Ishikawa (cell line): ENCODE measurements around the gene BTRC.

Experiments used
- CEBPB ChIP-seq: IDR thresholded peaks from 2 replicates; pipeline ENCODE4 v1.6.1; 2012
- EP300 ChIP-seq: IDR thresholded peaks from 2 replicates; pipeline ENCODE4 v1.6.1; 2012; ENCODE audit warnings: borderline replicate concordance
- MAX ChIP-seq: IDR thresholded peaks from 2 replicates; pipeline ENCODE4 v1.6.1; 2012
- RAD21 ChIP-seq: IDR thresholded peaks from 2 replicates; pipeline ENCODE4 v1.6.1; 2012; ENCODE audit warnings: low read depth
- TAF1 ChIP-seq: IDR thresholded peaks from 2 replicates; pipeline ENCODE4 v1.6.1; 2012; ENCODE audit warnings: low read depth, mild to moderate bottlenecking
- TCF12 ChIP-seq: IDR thresholded peaks from 2 replicates; pipeline ENCODE4 v1.6.1; 2012; ENCODE audit warnings: low read depth
- TEAD4 ChIP-seq: IDR thresholded peaks from 2 replicates; pipeline ENCODE4 v1.6.1; 2012
- ZBTB7A ChIP-seq: IDR thresholded peaks from 2 replicates; pipeline ENCODE4 v1.6.1; 2012; ENCODE audit warnings: low read depth
- TF ChIP-seq, protein P1 (sequence below): IDR thresholded peaks from 2 replicates; pipeline ENCODE4 v1.6.1; 2012; ENCODE audit warnings: low read depth, mild to moderate bottlenecking

- TF ChIP-seq RAD21 (no peak), EP300 (no peak), ZBTB7A (no peak), CEBPB (no peak), TAF1 (no peak), TEAD4 (no peak), MAX (no peak), TCF12 (no peak)
- TF ChIP-seq, protein P1, sequence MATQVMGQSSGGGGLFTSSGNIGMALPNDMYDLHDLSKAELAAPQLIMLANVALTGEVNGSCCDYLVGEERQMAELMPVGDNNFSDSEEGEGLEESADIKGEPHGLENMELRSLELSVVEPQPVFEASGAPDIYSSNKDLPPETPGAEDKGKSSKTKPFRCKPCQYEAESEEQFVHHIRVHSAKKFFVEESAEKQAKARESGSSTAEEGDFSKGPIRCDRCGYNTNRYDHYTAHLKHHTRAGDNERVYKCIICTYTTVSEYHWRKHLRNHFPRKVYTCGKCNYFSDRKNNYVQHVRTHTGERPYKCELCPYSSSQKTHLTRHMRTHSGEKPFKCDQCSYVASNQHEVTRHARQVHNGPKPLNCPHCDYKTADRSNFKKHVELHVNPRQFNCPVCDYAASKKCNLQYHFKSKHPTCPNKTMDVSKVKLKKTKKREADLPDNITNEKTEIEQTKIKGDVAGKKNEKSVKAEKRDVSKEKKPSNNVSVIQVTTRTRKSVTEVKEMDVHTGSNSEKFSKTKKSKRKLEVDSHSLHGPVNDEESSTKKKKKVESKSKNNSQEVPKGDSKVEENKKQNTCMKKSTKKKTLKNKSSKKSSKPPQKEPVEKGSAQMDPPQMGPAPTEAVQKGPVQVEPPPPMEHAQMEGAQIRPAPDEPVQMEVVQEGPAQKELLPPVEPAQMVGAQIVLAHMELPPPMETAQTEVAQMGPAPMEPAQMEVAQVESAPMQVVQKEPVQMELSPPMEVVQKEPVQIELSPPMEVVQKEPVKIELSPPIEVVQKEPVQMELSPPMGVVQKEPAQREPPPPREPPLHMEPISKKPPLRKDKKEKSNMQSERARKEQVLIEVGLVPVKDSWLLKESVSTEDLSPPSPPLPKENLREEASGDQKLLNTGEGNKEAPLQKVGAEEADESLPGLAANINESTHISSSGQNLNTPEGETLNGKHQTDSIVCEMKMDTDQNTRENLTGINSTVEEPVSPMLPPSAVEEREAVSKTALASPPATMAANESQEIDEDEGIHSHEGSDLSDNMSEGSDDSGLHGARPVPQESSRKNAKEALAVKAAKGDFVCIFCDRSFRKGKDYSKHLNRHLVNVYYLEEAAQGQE: no peak
Observed at GRCh38 chr10:101490026-101490425, 136.1 kb downstream of the BTRC start.
